Spleen (tissue), 11 donors: ENCODE results near the gene GABRR2. TPM values are rescaled to one million over a fixed set of nuclear protein-coding genes. Genes with fewer than 3 reads are reported as not detected.

Source experiments
- DNase-seq: peaks from one replicate; pipeline ENCODE4 v3.0.0-alpha.2; 2020
- H3K27ac ChIP-seq, 8 donors: fragments of 200-600 bp; sonication (generic) in 7 of 8; 1 replicate in 4 of 8; 2 replicates in 4 of 8; pipeline versions ENCODE4 v1.5.0 to v1.8.0; 2016 to 2021; ENCODE audit warnings: inconsistent platforms in 4 of 8, mild to moderate bottlenecking in 4 of 8, moderate library complexity in 1 of 8
- H3K27me3 ChIP-seq, 7 donors: fragments of 200-600 bp; sonication (generic) in 6 of 7; replicated peaks in 1 of 7; 1 replicate in 4 of 7; 2 replicates in 3 of 7; pipeline versions ENCODE4 v1.5.0 to v1.8.0; 2016 to 2021; ENCODE audit warnings: inconsistent platforms in 3 of 7, mild to moderate bottlenecking in 1 of 7
- H3K36me3 ChIP-seq, 6 donors: fragments of 200-600 bp; sonication (generic) in 5 of 6; 1 replicate in 4 of 6; 2 replicates in 2 of 6; pipeline versions ENCODE4 v1.5.0 to v1.8.0; 2016 to 2021; ENCODE audit warnings: inconsistent platforms in 2 of 6
- H3K4me1 ChIP-seq, 6 donors: fragments of 200-600 bp; sonication (generic) in 5 of 6; 1 replicate in 3 of 6; 2 replicates in 3 of 6; pipeline versions ENCODE4 v1.5.0 to v1.8.0; 2016 to 2021; ENCODE audit warnings: inconsistent platforms in 3 of 6
- H3K4me3 ChIP-seq, 8 donors: fragments of 200-600 bp; sonication (generic) in 7 of 8; 1 replicate in 4 of 8; 2 replicates in 4 of 8; pipeline versions ENCODE4 v1.5.0 to v1.8.0; 2016 to 2021; ENCODE audit warnings: inconsistent platforms in 4 of 8, mild to moderate bottlenecking in 4 of 8, moderate library complexity in 2 of 8
- H3K9me3 ChIP-seq, 8 donors: fragments of 200-600 bp; sonication (generic) in 7 of 8; 1 replicate in 4 of 8; 2 replicates in 4 of 8; pipeline versions ENCODE4 v1.5.0 to v1.8.0; 2016 to 2021; ENCODE audit warnings: inconsistent platforms in 4 of 8
- POLR2A ChIP-seq, 3 donors: fragments of 450-650 bp; IDR thresholded peaks; one replicate each; pipeline ENCODE4 v1.5.1; 2017; ENCODE audit warnings: antibody characterized with exemption in 3 of 3, mild to moderate bottlenecking in 1 of 3
- POLR2AphosphoS5 ChIP-seq, 3 donors: sonication (generic); formaldehyde crosslinking; IDR thresholded peaks; one replicate each; pipeline ENCODE4 v1.5.1; 2017; ENCODE audit warnings: antibody characterized with exemption in 3 of 3
- WGBS, 5 donors: extraction: QIAGEN DNeasy Blood & Tissue Kit in 3 of 5; methylation state at CpG; one replicate each; pipeline versions ENCODE4 v1.1.5 to v1.1.7; 2013 to 2018; 5-methylcytosine and 5-hydroxymethylcytosine counted together
- intact Hi-C: fragments of 100-400 bp; cut with DNase I; formaldehyde crosslinking; loops from one replicate; pipeline ENCODE4 v1.15.0; 2023; ENCODE audit warnings: low total_unique reads
- polyA plus RNA-seq, 3 donors: library from polyadenylated mRNA; stranded (reverse); fragments of 200-250 nt; gene quantifications; one replicate each; pipeline ENCODE4 v1.2.1, GENCODE V29; 2013
- total RNA-seq, 7 donors: library from RNA; depleted of rRNA in 3 of 7; stranded (reverse); fragments of >200 nt in 3 of 7; fragmentation: NEBNext Ultra II Directional in 4 of 7; extraction: Animal tissue kit (Norgen Biotek cat#: 25700) in 4 of 7; gene quantifications; one replicate each; pipeline versions ENCODE4 v1.1.0 to v1.2.1, GENCODE V29; 2016 to 2021
- TF ChIP-seq, protein P1 (sequence below), 11 experiments: fragments of 200-600 bp in 7 of 11; fragments of 450-650 bp in 4 of 11; sonication (generic) in 4 of 11; IDR thresholded peaks in 8 of 11; conservative IDR thresholded peaks in 3 of 11; 1 replicate in 7 of 11; 2 replicates in 4 of 11; pipeline versions ENCODE4 v1.4.0 to v1.8.0; 2016 to 2021; ENCODE audit warnings: antibody characterized with exemption in 11 of 11, inconsistent platforms in 4 of 11, mild to moderate bottlenecking in 1 of 11
- donor health status: healthy with polysubstance abuse.
- donor health status: DM: no; HTN: no; CAD: no; lungs with moderate emphysema.
- donor health status: DM: no; HTN: no; CAD: no.
- donor health status: Bipolar disorder and iron deficiency.
- donor health status: healthy.
- donor health status: DM: no; HTN: no; CAD: no.
- donor health status: DM: yes; HTN: yes; CAD: no.

Gene GABRR2
- total and polyA plus RNA-seq, 10 donors: 0.32 to 13.0 (median 3.4) TPM

DNA sequence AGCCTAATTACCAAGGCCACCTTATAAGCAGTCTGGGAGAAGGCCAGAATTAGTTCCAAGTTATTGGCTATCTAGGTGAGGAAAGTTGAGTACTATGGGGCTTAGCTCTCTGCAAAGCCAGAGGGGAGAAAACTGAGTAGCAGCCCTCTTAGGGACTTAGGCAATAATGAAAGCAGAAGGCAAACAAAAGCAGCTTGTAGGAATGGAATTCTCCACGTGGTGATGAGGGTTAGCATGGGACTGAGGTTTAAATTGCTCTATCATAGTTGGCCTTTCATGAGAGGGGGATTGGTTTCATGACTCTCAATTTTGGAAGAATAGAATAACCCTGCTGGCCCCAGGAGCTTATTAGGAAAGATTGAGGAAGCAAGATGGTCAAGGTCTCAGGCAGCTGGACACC lies 44.5 kb upstream of the GABRR2 start:
- Histone ChIP-seq H3K4me1 (peaks cover 16 to 69% (median 37%) of the 10 kb centered on the region in 6 donors), H3K36me3 (no peaks in the 10 kb centered on the region), H3K27me3 (no peaks in the 10 kb centered on the region), H3K27ac (no peak overlapping the region), H3K9me3 (no peaks in the 10 kb centered on the region), H3K4me3 (no peak overlapping the region)
- intact Hi-C loops: no loop called here
- TF ChIP-seq POLR2AphosphoS5 (IDR thresholded peaks at IDR 0.05): no peak
- TF ChIP-seq POLR2A (IDR thresholded peaks at IDR 0.05): no peak
- TF ChIP-seq, protein P1, sequence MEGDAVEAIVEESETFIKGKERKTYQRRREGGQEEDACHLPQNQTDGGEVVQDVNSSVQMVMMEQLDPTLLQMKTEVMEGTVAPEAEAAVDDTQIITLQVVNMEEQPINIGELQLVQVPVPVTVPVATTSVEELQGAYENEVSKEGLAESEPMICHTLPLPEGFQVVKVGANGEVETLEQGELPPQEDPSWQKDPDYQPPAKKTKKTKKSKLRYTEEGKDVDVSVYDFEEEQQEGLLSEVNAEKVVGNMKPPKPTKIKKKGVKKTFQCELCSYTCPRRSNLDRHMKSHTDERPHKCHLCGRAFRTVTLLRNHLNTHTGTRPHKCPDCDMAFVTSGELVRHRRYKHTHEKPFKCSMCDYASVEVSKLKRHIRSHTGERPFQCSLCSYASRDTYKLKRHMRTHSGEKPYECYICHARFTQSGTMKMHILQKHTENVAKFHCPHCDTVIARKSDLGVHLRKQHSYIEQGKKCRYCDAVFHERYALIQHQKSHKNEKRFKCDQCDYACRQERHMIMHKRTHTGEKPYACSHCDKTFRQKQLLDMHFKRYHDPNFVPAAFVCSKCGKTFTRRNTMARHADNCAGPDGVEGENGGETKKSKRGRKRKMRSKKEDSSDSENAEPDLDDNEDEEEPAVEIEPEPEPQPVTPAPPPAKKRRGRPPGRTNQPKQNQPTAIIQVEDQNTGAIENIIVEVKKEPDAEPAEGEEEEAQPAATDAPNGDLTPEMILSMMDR (IDR thresholded peaks at IDR 0.05 in 8 of 11, conservative IDR thresholded peaks at IDR 0.05 in 3 of 11): no peak
- WGBS, 5 donors: 11 to 29% (median 17%) methylated on average over 1 of the region's 1 CpG
- no peak for DNase-seq

DNA sequence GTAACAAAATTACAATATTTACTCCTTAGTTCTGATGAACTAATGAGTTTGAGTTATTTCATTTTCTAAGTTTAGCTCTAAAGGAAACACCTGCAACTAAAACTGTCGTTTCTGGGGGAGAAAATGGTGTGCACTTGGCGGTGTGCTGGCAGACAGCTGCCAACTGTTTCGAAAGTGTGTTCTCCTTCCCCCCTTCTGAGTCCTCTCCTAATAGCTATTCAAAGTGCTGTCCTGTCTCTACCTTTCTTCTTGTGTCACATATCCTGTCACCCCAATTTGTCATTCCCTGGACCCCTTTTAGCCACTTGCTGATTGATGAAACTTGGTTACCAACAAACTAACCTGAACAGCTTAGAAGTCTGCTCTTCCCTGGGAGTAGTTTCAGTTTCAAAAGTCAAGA lies 42.3 kb upstream of the GABRR2 start:
- WGBS, 5 donors: 4 to 12% (median 7%) methylated on average over 3 of the region's 3 CpGs
- peak overlapping the region; percentile 59 to 86 (median 76) for H3K27ac ChIP-seq
- no peaks in the 10 kb centered on the region for H3K9me3 ChIP-seq
- H3K4me1 ChIP-seq: peaks cover 16 to 79% (median 47%) of the 10 kb centered on the region in 6 donors
- peak overlapping the region in 7 of 8 donors; percentile 4 to 56 (median 19) for H3K4me3 ChIP-seq
- TF ChIP-seq, protein P1 (IDR thresholded peaks at IDR 0.05 in 8 of 11, conservative IDR thresholded peaks at IDR 0.05 in 3 of 11): no peak
- no peak for TF ChIP-seq POLR2A (IDR thresholded peaks at IDR 0.05)
- TF ChIP-seq POLR2AphosphoS5 (IDR thresholded peaks at IDR 0.05): peak in 1 of 3 donors; percentile 65
- no peaks in the 10 kb centered on the region for H3K27me3 ChIP-seq
- no peak for DNase-seq
- intact Hi-C loops: no loop called here
- no peaks in the 10 kb centered on the region for H3K36me3 ChIP-seq

DNA sequence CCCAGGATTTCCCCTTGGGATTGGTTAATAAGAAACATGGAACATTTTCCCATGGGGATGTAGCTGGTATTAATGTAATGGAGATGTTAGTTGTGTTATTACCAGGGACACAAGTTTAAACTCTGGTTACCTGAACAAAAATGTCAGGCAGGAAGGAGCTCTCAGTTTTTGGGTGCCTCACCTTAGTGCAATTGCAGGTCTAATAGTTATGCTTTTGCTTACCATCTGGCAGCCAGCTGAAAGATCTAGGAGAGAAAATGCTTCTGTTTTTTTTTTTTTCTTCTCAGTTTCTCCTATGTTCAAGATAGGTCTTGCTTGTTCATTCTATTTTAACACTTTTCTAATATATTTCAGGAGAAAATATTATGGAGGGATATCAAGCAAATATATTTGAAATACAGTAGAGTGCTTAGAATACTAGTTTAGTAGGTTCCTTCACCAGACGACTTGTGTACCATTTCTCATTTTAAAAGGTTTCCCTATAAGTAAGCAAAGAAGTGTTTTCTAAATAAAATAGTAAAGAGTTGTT lies 41.6 kb upstream of the GABRR2 start:
- Histone ChIP-seq H3K4me1 (peaks cover 16 to 83% (median 48%) of the 10 kb centered on the region in 6 donors), H3K27ac (peak overlapping the region; percentile 59 to 86 (median 76)), H3K27me3 (no peaks in the 10 kb centered on the region), H3K4me3 (peak overlapping the region in 3 of 8 donors; percentile 19 to 56 (median 20)), H3K36me3 (no peaks in the 10 kb centered on the region), H3K9me3 (no peaks in the 10 kb centered on the region)
- intact Hi-C loops: no loop called here
- 11 to 34% (median 18%) methylated on average over 1 of the region's 1 CpG for WGBS, 5 donors
- DNase-seq: no peak
- TF ChIP-seq, protein P1 (IDR thresholded peaks at IDR 0.05 in 8 of 11, conservative IDR thresholded peaks at IDR 0.05 in 3 of 11): no peak
- TF ChIP-seq POLR2AphosphoS5 (IDR thresholded peaks at IDR 0.05) (no peak), POLR2A (IDR thresholded peaks at IDR 0.05) (no peak)

DNA sequence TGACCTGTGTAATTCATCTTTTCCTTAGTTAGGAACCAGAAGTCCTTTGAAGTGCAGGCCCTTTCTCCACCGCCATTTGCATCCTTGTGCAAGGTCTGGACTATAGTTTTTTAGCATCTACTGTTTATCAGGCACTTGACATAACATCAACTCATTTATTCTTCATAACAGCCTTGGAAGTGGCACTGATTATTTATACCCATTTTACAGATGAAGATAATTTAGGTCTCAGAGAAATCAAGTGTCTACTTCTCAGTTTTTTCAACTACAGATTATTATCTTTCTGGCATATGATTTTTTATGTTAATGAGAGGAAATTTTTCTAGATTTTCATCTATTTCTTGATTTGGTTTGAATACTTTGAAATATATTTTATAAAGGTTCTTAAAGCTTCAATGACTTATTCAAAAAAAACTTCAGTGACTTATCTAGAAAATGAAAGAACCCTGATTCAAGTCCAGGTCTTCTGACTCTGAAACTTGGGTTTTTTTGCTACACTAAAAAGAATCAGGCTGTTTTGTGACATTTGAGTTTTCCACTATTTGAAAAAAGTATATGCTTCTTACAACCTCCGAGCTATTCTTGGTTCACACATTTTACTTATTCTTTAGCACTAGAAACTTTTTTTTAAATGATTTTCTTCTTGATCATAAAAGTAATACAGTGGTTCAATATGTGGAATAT lies 40.6 kb upstream of the GABRR2 start:
- H3K9me3 ChIP-seq: no peaks in the 10 kb centered on the region
- peak overlapping the region in 7 of 8 donors; percentile 68 to 86 (median 78) for H3K27ac ChIP-seq
- intact Hi-C loops: no loop called here
- DNase-seq: no peak
- H3K4me3 ChIP-seq: no peak overlapping the region
- H3K27me3 ChIP-seq: no peaks in the 10 kb centered on the region
- peaks cover 16 to 88% (median 56%) of the 10 kb centered on the region in 6 donors for H3K4me1 ChIP-seq
- H3K36me3 ChIP-seq: no peaks in the 10 kb centered on the region
- WGBS, 5 donors: 75 to 87% (median 82%) methylated on average over 2 of the region's 2 CpGs
- no peak for TF ChIP-seq POLR2A (IDR thresholded peaks at IDR 0.05)
- no peak for TF ChIP-seq POLR2AphosphoS5 (IDR thresholded peaks at IDR 0.05)
- TF ChIP-seq, protein P1 (IDR thresholded peaks at IDR 0.05 in 8 of 11, conservative IDR thresholded peaks at IDR 0.05 in 3 of 11): no peak
